ENCODE results near the gene NR3C2.

The NR3C2 gene

GRCh38 chr4:148052448-148052847, 389.8 kb downstream of the NR3C2 start:
- H3K4me3 ChIP-seq (ENCODE audit: low read length), result no peak overlapping the region
- DNase-seq (ENCODE audit: low read depth), result no peak
- no peak for TF ChIP-seq CTCF (conservative IDR thresholded peaks at IDR 0.05; ENCODE audit: low read depth, low read length)

GRCh38 chr4:148051403-148051802, 390.8 kb downstream of the NR3C2 start:
- no peak for TF ChIP-seq CTCF (conservative IDR thresholded peaks at IDR 0.05; ENCODE audit: low read depth, low read length)
- DNase-seq (ENCODE audit: low read depth), result no peak
- no peak overlapping the region for H3K4me3 ChIP-seq (ENCODE audit: low read length)

GRCh38 chr4:148048598-148048997, 393.6 kb downstream of the NR3C2 start:
- no peak for DNase-seq (ENCODE audit: low read depth)
- H3K4me3 ChIP-seq (ENCODE audit: low read length), result no peak overlapping the region
- TF ChIP-seq CTCF (conservative IDR thresholded peaks at IDR 0.05; ENCODE audit: low read depth, low read length), result no peak

GRCh38 chr4:148044912-148045352, 397.3 kb downstream of the NR3C2 start:
- H3K4me3 ChIP-seq (ENCODE audit: low read length), result no peak overlapping the region
- peak; percentile 35 for TF ChIP-seq CTCF (conservative IDR thresholded peaks at IDR 0.05; ENCODE audit: low read depth, low read length)
- DNase-seq (ENCODE audit: low read depth), result no peak

- DNase-seq (ENCODE audit: low read depth), result no peak
- no peak overlapping the region for H3K4me3 ChIP-seq (ENCODE audit: low read length)
- no peak for TF ChIP-seq CTCF (conservative IDR thresholded peaks at IDR 0.05; ENCODE audit: low read depth, low read length)
These were observed 397.9 kb downstream of the NR3C2 start for GRCh38 chr4:148044089-148044911.

- DNase-seq (ENCODE audit: low read depth), result no peak
These were observed 400.4 kb downstream of the NR3C2 start for GRCh38 chr4:148041606-148042329.

More at GRCh38 chr4:148041606-148042329, 400.4 kb downstream of the NR3C2 start:
- no peak for TF ChIP-seq CTCF (conservative IDR thresholded peaks at IDR 0.05; ENCODE audit: low read depth, low read length)
- no peak overlapping the region for H3K4me3 ChIP-seq (ENCODE audit: low read length)
